Erythroblast (primary cell): ENCODE results near the gene SMARCD3.
A peak's percentile ranks its signal among the peaks of the same experiment; 100 is the strongest.

Source experiments
- DNase-seq, 2 experiments: peaks; one replicate each; lab custom pipeline; 2025; lab: John Stamatoyannopoulos, UW
- GATA1 ChIP-seq: IDR thresholded peaks from 2 replicates; pipeline ENCODE4 v1.6.1; 2011; ENCODE audit warnings: low read depth, mild to moderate bottlenecking, control low read depth, low read length, moderate library complexity
- POLR2A ChIP-seq: IDR thresholded peaks from 2 replicates; pipeline ENCODE4 v1.6.1; 2011; ENCODE audit warnings: mild to moderate bottlenecking, low read length

SMARCD3 gene

GRCh38 chr7:151248346-151249033 is at the start of gene SMARCD3:
Gene SMARCD3, minus strand, starts transcription at chr7:151248694. Its CDS starts 132 bp downstream, at chr7:151248562.
- TF ChIP-seq GATA1 (no peak), POLR2A (no peak)
- peak; percentile 24 to 38 for DNase-seq

- TF ChIP-seq POLR2A (no peak), GATA1 (no peak)
- no peak for DNase-seq
Observed at GRCh38 chr7:151296202-151296992, 47.9 kb upstream of the SMARCD3 start.

- DNase-seq: no peak
- TF ChIP-seq POLR2A (no peak), GATA1 (no peak)
Observed at GRCh38 chr7:151292850-151293249, 44.4 kb upstream of the SMARCD3 start.

GRCh38 chr7:151291206-151291605 is 42.7 kb upstream of the SMARCD3 start:
- DNase-seq: no peak
- TF ChIP-seq POLR2A (no peak), GATA1 (no peak)

GRCh38 chr7:151290355-151290760 is 41.9 kb upstream of the SMARCD3 start:
- DNase-seq: no peak
- TF ChIP-seq POLR2A (no peak), GATA1 (no peak)

- TF ChIP-seq POLR2A: no peak
- no peak for TF ChIP-seq GATA1
- no peak for DNase-seq
Observed at GRCh38 chr7:151289891-151290290, 41.4 kb upstream of the SMARCD3 start.

GRCh38 chr7:151286148-151286547 is 37.7 kb upstream of the SMARCD3 start:
- DNase-seq: no peak
- TF ChIP-seq POLR2A (no peak), GATA1 (no peak)

- TF ChIP-seq GATA1 (no peak), POLR2A (no peak)
Observed at GRCh38 chr7:151283302-151283701, 34.8 kb upstream of the SMARCD3 start.

GRCh38 chr7:151282111-151282510 is 33.6 kb upstream of the SMARCD3 start:
- TF ChIP-seq POLR2A (no peak), GATA1 (no peak)
- DNase-seq: no peak

More at GRCh38 chr7:151283302-151283701, 34.8 kb upstream of the SMARCD3 start:
- DNase-seq: no peak

GRCh38 chr7:151281686-151282085 is 33.2 kb upstream of the SMARCD3 start:
- DNase-seq: no peak
- no peak for TF ChIP-seq GATA1
- no peak for TF ChIP-seq POLR2A

GRCh38 chr7:151280388-151281019 is 32.0 kb upstream of the SMARCD3 start:
- no peak for DNase-seq
- no peak for TF ChIP-seq GATA1

- no peak for DNase-seq
Observed at GRCh38 chr7:151279868-151280267, 31.4 kb upstream of the SMARCD3 start.

GRCh38 chr7:151278949-151279348 is 30.5 kb upstream of the SMARCD3 start:
- no peak for DNase-seq
- no peak for TF ChIP-seq GATA1
- no peak for TF ChIP-seq POLR2A

More at GRCh38 chr7:151279868-151280267, 31.4 kb upstream of the SMARCD3 start:
- TF ChIP-seq GATA1: no peak
- TF ChIP-seq POLR2A: no peak

GRCh38 chr7:151277631-151278030 is 29.1 kb upstream of the SMARCD3 start:
- no peak for DNase-seq
- TF ChIP-seq GATA1 (no peak), POLR2A (no peak)
